Stimulated activated memory B cell treated with anti-CD40 and anti-IgM and Interleukin-4, amounts not matched to agents 10 μg/mL and 1 μg/mL and 100 μg/mL, for 72 hours (primary cell): ENCODE results near the gene PARD3.
"Not testable (repeated sequence)": the region's sequence is repeated elsewhere in the genome, so short reads cannot be mapped to it uniquely, and the experiment has no call there.

Source experiments
- ATAC-seq: fragments of 150-1000 bp; cut with Tn5 transposase; 2 replicates; pipeline ENCODE4 v1.10.0; 2021
- H3K27ac Mint-ChIP-seq: one replicate; pipeline ENCODE4 v1.8.0; 2022; ENCODE audit warnings: mild to moderate bottlenecking, mixed read lengths
- H3K27me3 Mint-ChIP-seq: one replicate; pipeline ENCODE4 v1.8.0; 2022; ENCODE audit warnings: mixed read lengths
- H3K36me3 Mint-ChIP-seq: one replicate; pipeline ENCODE4 v1.8.0; 2022; ENCODE audit warnings: mixed read lengths
- H3K4me1 Mint-ChIP-seq: one replicate; pipeline ENCODE4 v1.8.0; 2022; ENCODE audit warnings: mixed read lengths
- H3K4me3 Mint-ChIP-seq: one replicate; pipeline ENCODE4 v1.8.0; 2022; ENCODE audit warnings: mild to moderate bottlenecking, moderate library complexity, mixed read lengths
- H3K9me3 Mint-ChIP-seq: one replicate; pipeline ENCODE4 v1.8.0; 2022; ENCODE audit warnings: mixed read lengths

PARD3 gene

GRCh38 chr10:34716234-34716633, 98.9 kb downstream of the PARD3 start:
- H3K27me3 Mint-ChIP-seq: no peaks in the 10 kb centered on the region
- H3K27ac Mint-ChIP-seq: no peak overlapping the region
- no peaks in the 10 kb centered on the region for H3K36me3 Mint-ChIP-seq
- no peaks in the 10 kb centered on the region for H3K4me1 Mint-ChIP-seq
- H3K4me3 Mint-ChIP-seq: no peak overlapping the region
- H3K9me3 Mint-ChIP-seq: no peaks in the 10 kb centered on the region
- ATAC-seq: no peak

GRCh38 chr10:34715511-34716187, 99.4 kb downstream of the PARD3 start:
- no peak overlapping the region for H3K4me3 Mint-ChIP-seq
- H3K27ac Mint-ChIP-seq: no peak overlapping the region
- H3K9me3 Mint-ChIP-seq: no peaks in the 10 kb centered on the region
- ATAC-seq: no peak
- no peaks in the 10 kb centered on the region for H3K27me3 Mint-ChIP-seq
- H3K36me3 Mint-ChIP-seq: no peaks in the 10 kb centered on the region
- no peaks in the 10 kb centered on the region for H3K4me1 Mint-ChIP-seq

- H3K27me3 Mint-ChIP-seq: no peaks in the 10 kb centered on the region
Observed at GRCh38 chr10:34713875-34714274, 101.2 kb downstream of the PARD3 start.

GRCh38 chr10:34711500-34711899, 103.6 kb downstream of the PARD3 start:
- H3K36me3 Mint-ChIP-seq: no peaks in the 10 kb centered on the region
- no peak overlapping the region for H3K27ac Mint-ChIP-seq
- no peaks in the 10 kb centered on the region for H3K9me3 Mint-ChIP-seq
- H3K4me1 Mint-ChIP-seq: no peaks in the 10 kb centered on the region
- no peak overlapping the region for H3K4me3 Mint-ChIP-seq
- H3K27me3 Mint-ChIP-seq: no peaks in the 10 kb centered on the region
- ATAC-seq: no peak

More at GRCh38 chr10:34713875-34714274, 101.2 kb downstream of the PARD3 start:
- H3K4me3 Mint-ChIP-seq: no peak overlapping the region
- ATAC-seq: no peak
- no peaks in the 10 kb centered on the region for H3K36me3 Mint-ChIP-seq
- H3K4me1 Mint-ChIP-seq: no peaks in the 10 kb centered on the region
- H3K27ac Mint-ChIP-seq: no peak overlapping the region
- no peaks in the 10 kb centered on the region for H3K9me3 Mint-ChIP-seq

GRCh38 chr10:34710391-34710751, 104.7 kb downstream of the PARD3 start:
- H3K4me3 Mint-ChIP-seq: no peak overlapping the region
- no peak for ATAC-seq
- no peaks in the 10 kb centered on the region for H3K36me3 Mint-ChIP-seq
- H3K9me3 Mint-ChIP-seq: no peaks in the 10 kb centered on the region
- no peaks in the 10 kb centered on the region for H3K27me3 Mint-ChIP-seq
- no peaks in the 10 kb centered on the region for H3K4me1 Mint-ChIP-seq
- no peak overlapping the region for H3K27ac Mint-ChIP-seq

- H3K36me3 Mint-ChIP-seq: no peaks in the 10 kb centered on the region
- H3K27me3 Mint-ChIP-seq: no peaks in the 10 kb centered on the region
- H3K27ac Mint-ChIP-seq: no peak overlapping the region
- no peak for ATAC-seq
- H3K4me3 Mint-ChIP-seq: no peak overlapping the region
- no peaks in the 10 kb centered on the region for H3K4me1 Mint-ChIP-seq
- no peaks in the 10 kb centered on the region for H3K9me3 Mint-ChIP-seq
Observed at GRCh38 chr10:34709637-34710390, 105.3 kb downstream of the PARD3 start.

GRCh38 chr10:34707656-34708055, 107.4 kb downstream of the PARD3 start:
- H3K36me3 Mint-ChIP-seq: no peaks in the 10 kb centered on the region
- no peak overlapping the region for H3K27ac Mint-ChIP-seq
- H3K4me1 Mint-ChIP-seq: no peaks in the 10 kb centered on the region
- no peak for ATAC-seq
- H3K9me3 Mint-ChIP-seq: peaks cover 2% of the 10 kb centered on the region
- H3K4me3 Mint-ChIP-seq: no peak overlapping the region
- H3K27me3 Mint-ChIP-seq: no peaks in the 10 kb centered on the region

GRCh38 chr10:34706992-34707391, 108.1 kb downstream of the PARD3 start:
- H3K27me3 Mint-ChIP-seq, H3K36me3 Mint-ChIP-seq, ATAC-seq: not testable (repeated sequence)

GRCh38 chr10:34706147-34706546, 108.9 kb downstream of the PARD3 start:
- peaks cover 2% of the 10 kb centered on the region for H3K9me3 Mint-ChIP-seq
- no peaks in the 10 kb centered on the region for H3K36me3 Mint-ChIP-seq
- no peak overlapping the region for H3K27ac Mint-ChIP-seq
- no peak for ATAC-seq
- H3K27me3 Mint-ChIP-seq: no peaks in the 10 kb centered on the region
- H3K4me3 Mint-ChIP-seq: no peak overlapping the region
- H3K4me1 Mint-ChIP-seq: no peaks in the 10 kb centered on the region

More at GRCh38 chr10:34706992-34707391, 108.1 kb downstream of the PARD3 start:
- not testable (repeated sequence) for H3K9me3 Mint-ChIP-seq, H3K4me3 Mint-ChIP-seq, H3K27ac Mint-ChIP-seq, H3K4me1 Mint-ChIP-seq

- H3K9me3 Mint-ChIP-seq: peaks cover 2% of the 10 kb centered on the region
- no peak overlapping the region for H3K4me3 Mint-ChIP-seq
- no peaks in the 10 kb centered on the region for H3K36me3 Mint-ChIP-seq
- no peak overlapping the region for H3K27ac Mint-ChIP-seq
- no peaks in the 10 kb centered on the region for H3K27me3 Mint-ChIP-seq
- no peak for ATAC-seq
- H3K4me1 Mint-ChIP-seq: no peaks in the 10 kb centered on the region
Observed at GRCh38 chr10:34705563-34705962, 109.5 kb downstream of the PARD3 start.

- no peaks in the 10 kb centered on the region for H3K4me1 Mint-ChIP-seq
- no peaks in the 10 kb centered on the region for H3K27me3 Mint-ChIP-seq
- H3K27ac Mint-ChIP-seq: no peak overlapping the region
- no peaks in the 10 kb centered on the region for H3K36me3 Mint-ChIP-seq
- ATAC-seq: no peak
- H3K4me3 Mint-ChIP-seq: no peak overlapping the region
- peaks cover 2% of the 10 kb centered on the region for H3K9me3 Mint-ChIP-seq
Observed at GRCh38 chr10:34704526-34705184, 110.4 kb downstream of the PARD3 start.

- Mint-ChIP-seq H3K4me1 (no peaks in the 10 kb centered on the region), H3K4me3 (no peak overlapping the region), H3K27me3 (no peaks in the 10 kb centered on the region), H3K36me3 (no peaks in the 10 kb centered on the region), H3K9me3 (peaks cover 5% of the 10 kb centered on the region), H3K27ac (no peak overlapping the region)
- ATAC-seq: no peak
Observed at GRCh38 chr10:34702982-34703381, 112.1 kb downstream of the PARD3 start.

GRCh38 chr10:34702093-34702937, 112.8 kb downstream of the PARD3 start:
- H3K4me1 Mint-ChIP-seq: no peaks in the 10 kb centered on the region
- no peak overlapping the region for H3K4me3 Mint-ChIP-seq
- peaks cover 5% of the 10 kb centered on the region for H3K9me3 Mint-ChIP-seq
- no peak for ATAC-seq
- no peaks in the 10 kb centered on the region for H3K36me3 Mint-ChIP-seq
- H3K27me3 Mint-ChIP-seq: no peaks in the 10 kb centered on the region
- H3K27ac Mint-ChIP-seq: no peak overlapping the region

GRCh38 chr10:34701194-34701593, 113.9 kb downstream of the PARD3 start:
- no peaks in the 10 kb centered on the region for H3K27me3 Mint-ChIP-seq
- H3K27ac Mint-ChIP-seq: no peak overlapping the region
- H3K4me3 Mint-ChIP-seq: no peak overlapping the region
- no peaks in the 10 kb centered on the region for H3K4me1 Mint-ChIP-seq
- H3K9me3 Mint-ChIP-seq: peaks cover 5% of the 10 kb centered on the region
- H3K36me3 Mint-ChIP-seq: no peaks in the 10 kb centered on the region
- no peak for ATAC-seq

GRCh38 chr10:34700752-34701151, 114.3 kb downstream of the PARD3 start:
- not testable (repeated sequence) for H3K36me3 Mint-ChIP-seq, ATAC-seq, H3K27ac Mint-ChIP-seq, H3K27me3 Mint-ChIP-seq, H3K4me1 Mint-ChIP-seq, H3K4me3 Mint-ChIP-seq, H3K9me3 Mint-ChIP-seq
